Liver (tissue), 9 donors: Measurements from ENCODE around the gene VAPA. TPM values are rescaled to one million over a fixed set of nuclear protein-coding genes. Genes with fewer than 3 reads are reported as not detected.

Experiments
- DNase-seq: peaks from one replicate; pipeline ENCODE4 v3.0.0-alpha.2; 2017; ENCODE audit warnings: low spot score
- H3K27ac ChIP-seq, 2 donors: one replicate each; pipeline ENCODE4 v1.7.0; 2013; ENCODE audit warnings: inconsistent platforms in 2 of 2, low read length in 2 of 2, control low read depth in 1 of 2, low read depth in 1 of 2, mild to moderate bottlenecking in 1 of 2
- H3K27me3 ChIP-seq, 4 donors: one replicate each; pipeline versions ENCODE4 v1.6.1 to v1.7.0; 2013; ENCODE audit warnings: low read length in 3 of 4, inconsistent platforms in 1 of 4, mild to moderate bottlenecking in 1 of 4, moderate library complexity in 1 of 4; ENCODE audit not compliant: control insufficient read depth in 4 of 4, insufficient read depth in 4 of 4
- H3K36me3 ChIP-seq, 4 donors: one replicate each; pipeline versions ENCODE4 v1.6.1 to v1.7.0; 2013; ENCODE audit warnings: low read length in 3 of 4, mild to moderate bottlenecking in 3 of 4, low read depth in 1 of 4, moderate library complexity in 1 of 4; ENCODE audit not compliant: control insufficient read depth in 4 of 4, insufficient read depth in 3 of 4
- H3K4me1 ChIP-seq, 4 donors: one replicate each; pipeline versions ENCODE4 v1.6.1 to v1.7.0; 2013; ENCODE audit warnings: low read length in 3 of 4, mild to moderate bottlenecking in 3 of 4, moderate library complexity in 1 of 4; ENCODE audit not compliant: control insufficient read depth in 4 of 4, insufficient read depth in 4 of 4
- H3K4me3 ChIP-seq, 3 donors: one replicate each; pipeline versions ENCODE4 v1.6.1 to v1.7.0; 2013; ENCODE audit warnings: low read length in 3 of 3, control low read depth in 1 of 3, low read depth in 1 of 3, mild to moderate bottlenecking in 1 of 3
- H3K9ac ChIP-seq, 2 donors: one replicate each; pipeline ENCODE4 v1.7.0; 2013; ENCODE audit warnings: low read length in 2 of 2, mild to moderate bottlenecking in 2 of 2, moderate library complexity in 2 of 2, control low read depth in 1 of 2, low read depth in 1 of 2
- H3K9me3 ChIP-seq, 4 donors: one replicate each; pipeline versions ENCODE4 v1.6.1 to v1.7.0; 2013; ENCODE audit warnings: low read length in 3 of 4; ENCODE audit not compliant: control insufficient read depth in 4 of 4
- EGR1 ChIP-seq, 2 donors: IDR thresholded peaks; 2 replicates each; pipeline ENCODE4 v1.6.1; 2016 to 2018; ENCODE audit warnings: antibody characterized with exemption in 2 of 2, low read depth in 2 of 2
- FOXA1 ChIP-seq: IDR thresholded peaks from 2 replicates; pipeline ENCODE4 v1.6.1; 2016; ENCODE audit warnings: antibody characterized with exemption
- FOXA2 ChIP-seq: IDR thresholded peaks from 2 replicates; pipeline ENCODE4 v1.6.1; 2016; ENCODE audit warnings: antibody characterized with exemption
- GABPA ChIP-seq, 2 donors: IDR thresholded peaks in 1 of 2; conservative IDR thresholded peaks in 1 of 2; 2 replicates each; pipeline ENCODE4 v1.6.1; 2016; ENCODE audit warnings: antibody characterized with exemption in 2 of 2, mild to moderate bottlenecking in 1 of 2, moderate library complexity in 1 of 2
- HNF4G ChIP-seq: IDR thresholded peaks from 2 replicates; pipeline ENCODE4 v1.6.1; 2016; ENCODE audit warnings: antibody characterized with exemption
- MAX ChIP-seq: IDR thresholded peaks from 2 replicates; pipeline ENCODE4 v1.6.1; 2016; ENCODE audit warnings: antibody characterized with exemption
- NR2F2 ChIP-seq: IDR thresholded peaks from 2 replicates; pipeline ENCODE4 v1.6.1; 2016; ENCODE audit warnings: antibody characterized with exemption
- RAD21 ChIP-seq, 2 donors: IDR thresholded peaks; 2 replicates each; pipeline ENCODE4 v1.6.1; 2016; ENCODE audit warnings: antibody characterized with exemption in 2 of 2, mild to moderate bottlenecking in 2 of 2
- REST ChIP-seq: IDR thresholded peaks from 2 replicates; pipeline ENCODE4 v1.6.1; 2016; ENCODE audit warnings: antibody characterized with exemption, mild to moderate bottlenecking
- RXRA ChIP-seq, 2 donors: IDR thresholded peaks; 2 replicates each; pipeline ENCODE4 v1.6.1; 2017 to 2018; ENCODE audit warnings: antibody characterized with exemption in 2 of 2, mild to moderate bottlenecking in 1 of 2
- TAF1 ChIP-seq: conservative IDR thresholded peaks from 2 replicates; pipeline ENCODE4 v1.6.1; 2016; ENCODE audit warnings: antibody characterized with exemption, mild to moderate bottlenecking
- YY1 ChIP-seq: IDR thresholded peaks from 2 replicates; pipeline ENCODE4 v1.6.1; 2016; ENCODE audit warnings: antibody characterized with exemption, mild to moderate bottlenecking
- ZBTB33 ChIP-seq: IDR thresholded peaks from 2 replicates; pipeline ENCODE4 v1.6.1; 2016; ENCODE audit warnings: antibody characterized with exemption
- WGBS: extraction: QIAGEN DNeasy Blood & Tissue Kit; methylation state at CpG from one replicate; pipeline ENCODE4 v1.1.7; 2013; 5-methylcytosine and 5-hydroxymethylcytosine counted together
- polyA plus RNA-seq, 2 donors: library from polyadenylated mRNA; stranded (reverse) in 1 of 2; unstranded in 1 of 2; fragments of 200-250 nt in 1 of 2; fragments of >200 nt in 1 of 2; fragmentation: Nextera tagmentation in 1 of 2; extraction: Ambion mirVana in 1 of 2; gene quantifications; one replicate each; pipeline versions ENCODE4 v1.2.1 to v1.2.3, GENCODE V29; 2013 to 2015
- total RNA-seq, 2 donors: library from RNA; depleted of rRNA; stranded (reverse); fragments of >200 nt; gene quantifications; one replicate each; pipeline ENCODE4 v1.2.3, GENCODE V29; 2014
- donor health status: healthy.
- donor health status: healthy.
- donor health status: healthy.
- donor health status: healthy.
- donor health status: healthy.

Gene VAPA
- total and polyA plus RNA-seq, 4 donors, result 80.7 to 114 (median 91.0) TPM

- no peaks in the 10 kb centered on the region for H3K36me3 ChIP-seq
- peak overlapping the region in 2 of 3 donors; percentile 85 to 99 for H3K4me3 ChIP-seq
- DNase-seq, result no peak
- peak overlapping the region; percentile 100 for H3K27ac ChIP-seq
- no peak for TF ChIP-seq RAD21 (IDR thresholded peaks at IDR 0.05)
- no peak for TF ChIP-seq TAF1
- TF ChIP-seq MAX, result no peak
- no peak for TF ChIP-seq NR2F2
- no peaks in the 10 kb centered on the region for H3K27me3 ChIP-seq
- 17% methylated on average over 2 of the region's 2 CpGs for WGBS
- no peaks in the 10 kb centered on the region for H3K9me3 ChIP-seq
- H3K9ac ChIP-seq, result peak overlapping the region in 1 of 2 donors; percentile 98
- peaks cover 8 to 45% (median 34%) of the 10 kb centered on the region in 4 donors for H3K4me1 ChIP-seq
These were observed 2.3 kb downstream of the VAPA start for GRCh38 chr18:9916077-9916639.

GRCh38 chr18:9916808-9917207 is 3.0 kb downstream of the VAPA start:
- peaks cover 8 to 45% (median 34%) of the 10 kb centered on the region in 4 donors for H3K4me1 ChIP-seq
- TF ChIP-seq GABPA (IDR thresholded peaks at IDR 0.05 in 1 of 2, conservative IDR thresholded peaks at IDR 0.05 in 1 of 2), result no peak
- TF ChIP-seq REST, result no peak
- no peak for TF ChIP-seq FOXA1
- TF ChIP-seq RAD21 (IDR thresholded peaks at IDR 0.05), result no peak
- no peak for TF ChIP-seq HNF4G
- no peak for TF ChIP-seq RXRA (IDR thresholded peaks at IDR 0.05)
- TF ChIP-seq ZBTB33, result no peak
- no peak for TF ChIP-seq TAF1
- no peak overlapping the region for H3K9ac ChIP-seq
- no peak overlapping the region for H3K4me3 ChIP-seq
- no peak for DNase-seq
- H3K36me3 ChIP-seq, result no peaks in the 10 kb centered on the region
- no peak overlapping the region for H3K27ac ChIP-seq
- no peaks in the 10 kb centered on the region for H3K9me3 ChIP-seq
- 80% methylated on average over 3 of the region's 3 CpGs for WGBS
- H3K27me3 ChIP-seq, result no peaks in the 10 kb centered on the region

GRCh38 chr18:9918016-9918680 is 4.3 kb downstream of the VAPA start:
- H3K27me3 ChIP-seq, result no peaks in the 10 kb centered on the region
- no peak for DNase-seq
- H3K27ac ChIP-seq, result peak overlapping the region in 1 of 2 donors; percentile 17
- no peak overlapping the region for H3K9ac ChIP-seq
- H3K4me1 ChIP-seq, result peaks cover 8 to 42% (median 31%) of the 10 kb centered on the region in 4 donors
- H3K4me3 ChIP-seq, result no peak overlapping the region
- H3K36me3 ChIP-seq, result no peaks in the 10 kb centered on the region
- WGBS, result 40% methylated on average over 2 of the region's 2 CpGs
- no peaks in the 10 kb centered on the region for H3K9me3 ChIP-seq
- no peak for TF ChIP-seq REST
- no peak for TF ChIP-seq FOXA2
- TF ChIP-seq MAX, result no peak
- TF ChIP-seq YY1, result no peak
- TF ChIP-seq TAF1, result no peak
- TF ChIP-seq EGR1 (IDR thresholded peaks at IDR 0.05; ENCODE audit: low read depth in 2 of 2), result no peak
- TF ChIP-seq ZBTB33, result no peak
